A673 (cell line): ENCODE results near the gene INHBB. TPM values are rescaled to one million over a fixed set of nuclear protein-coding genes. Genes with fewer than 3 reads are reported as not detected.
A peak's percentile ranks its signal among the peaks of the same experiment; 100 is the strongest.

Source experiments
- BruUV-seq: library from RNA; stranded (reverse); fragments of 400-500 nt; replicated peaks from 2 replicates; lab custom pipeline; 2021; lab: Mats Ljungman, UMichigan
- CTCF ChIA-PET: fragments of 300-600 bp; sonication (Branson Sonifier 250); formaldehyde crosslinking; loops from one replicate; lab custom pipeline; 2022; ENCODE audit warnings: antibody characterized with exemption; lab: Charles Lee
- POLR2A ChIA-PET: fragments of 300-600 bp; sonication (Branson Sonifier 250); formaldehyde crosslinking; loops from one replicate; lab custom pipeline; 2022; ENCODE audit warnings: antibody characterized with exemption; ENCODE audit not compliant: low non-redundant PET; lab: Charles Lee
- DNase-seq: peaks from one replicate; pipeline ENCODE4 v3.0.0-alpha.2; 2015; ENCODE audit warnings: low spot score
- H3K27ac ChIP-seq: fragments of 200-600 bp; sonication (generic); 2 replicates; pipeline ENCODE4 v1.5.1; 2016; ENCODE audit warnings: mixed run types, low read depth, mild to moderate bottlenecking, mixed read lengths, antibody characterized with exemption, low read length; ENCODE audit not compliant: poor library complexity, severe bottlenecking
- H3K27me3 ChIP-seq: fragments of 200-600 bp; sonication (generic); replicated peaks from 2 replicates; pipeline ENCODE4 v1.6.1; 2017; ENCODE audit warnings: mixed run types, low read depth, mild to moderate bottlenecking, mixed read lengths, antibody characterized with exemption, low read length; ENCODE audit not compliant: insufficient read depth, poor library complexity
- H3K36me3 ChIP-seq: fragments of 200-600 bp; sonication (generic); 2 replicates; pipeline ENCODE4 v1.6.1; 2016; ENCODE audit warnings: mixed run types, mild to moderate bottlenecking, mixed read lengths, antibody characterized with exemption, low read length; ENCODE audit not compliant: insufficient read depth, poor library complexity, severe bottlenecking
- H3K4me1 ChIP-seq: fragments of 200-600 bp; sonication (generic); 2 replicates; pipeline ENCODE4 v1.6.1; 2017; ENCODE audit warnings: mixed run types, mild to moderate bottlenecking, mixed read lengths, antibody characterized with exemption, low read length; ENCODE audit not compliant: insufficient read depth, poor library complexity, severe bottlenecking
- H3K4me3 ChIP-seq: fragments of 200-600 bp; sonication (generic); 2 replicates; pipeline ENCODE4 v1.5.1; 2016; ENCODE audit warnings: low read depth, mixed run types, mild to moderate bottlenecking, mixed read lengths, low read length; ENCODE audit not compliant: poor library complexity, severe bottlenecking
- H3K9me3 ChIP-seq: fragments of 200-600 bp; sonication (generic); 2 replicates; pipeline ENCODE4 v1.6.1; 2016; ENCODE audit warnings: mixed run types, low read depth, mild to moderate bottlenecking, mixed read lengths, antibody characterized with exemption, low read length; ENCODE audit not compliant: poor library complexity, severe bottlenecking
- EZH2 ChIP-seq: fragments of 200-600 bp; sonication (generic); IDR thresholded peaks from 2 replicates; pipeline ENCODE4 v1.6.1; 2017; ENCODE audit warnings: borderline replicate concordance, low read depth, mild to moderate bottlenecking, mixed read lengths, antibody characterized with exemption, low read length; ENCODE audit not compliant: poor library complexity, severe bottlenecking
- intact Hi-C: fragments of 100-400 bp; cut with micrococcal nuclease; formaldehyde crosslinking; loops from one replicate; pipeline ENCODE4 v1.10.0; 2022; ENCODE audit not compliant: unreplicated experiment
- total RNA-seq: library from RNA; stranded (reverse); gene quantifications from 2 replicates; pipeline ENCODE4 v1.2.3, GENCODE V29; 2021
- TF ChIP-seq, protein P1 (sequence below): fragments of 300-800, 200-600 bp; sonication (generic); conservative IDR thresholded peaks from 2 replicates; pipeline ENCODE4 v1.5.1; 2017; ENCODE audit warnings: low read depth, mild to moderate bottlenecking, antibody characterized with exemption, low read length, moderate library complexity, mixed read lengths

The INHBB gene
- total RNA-seq, 1 experiment from 2014 or later: 0.09 TPM

- Histone ChIP-seq H3K27me3 (no peaks in the 10 kb centered on the region), H3K4me1 (no peaks in the 10 kb centered on the region), H3K9me3 (no peaks in the 10 kb centered on the region), H3K36me3 (no peaks in the 10 kb centered on the region), H3K4me3 (no peak overlapping the region), H3K27ac (no peak overlapping the region)
- no peak for TF ChIP-seq EZH2
- TF ChIP-seq, protein P1, sequence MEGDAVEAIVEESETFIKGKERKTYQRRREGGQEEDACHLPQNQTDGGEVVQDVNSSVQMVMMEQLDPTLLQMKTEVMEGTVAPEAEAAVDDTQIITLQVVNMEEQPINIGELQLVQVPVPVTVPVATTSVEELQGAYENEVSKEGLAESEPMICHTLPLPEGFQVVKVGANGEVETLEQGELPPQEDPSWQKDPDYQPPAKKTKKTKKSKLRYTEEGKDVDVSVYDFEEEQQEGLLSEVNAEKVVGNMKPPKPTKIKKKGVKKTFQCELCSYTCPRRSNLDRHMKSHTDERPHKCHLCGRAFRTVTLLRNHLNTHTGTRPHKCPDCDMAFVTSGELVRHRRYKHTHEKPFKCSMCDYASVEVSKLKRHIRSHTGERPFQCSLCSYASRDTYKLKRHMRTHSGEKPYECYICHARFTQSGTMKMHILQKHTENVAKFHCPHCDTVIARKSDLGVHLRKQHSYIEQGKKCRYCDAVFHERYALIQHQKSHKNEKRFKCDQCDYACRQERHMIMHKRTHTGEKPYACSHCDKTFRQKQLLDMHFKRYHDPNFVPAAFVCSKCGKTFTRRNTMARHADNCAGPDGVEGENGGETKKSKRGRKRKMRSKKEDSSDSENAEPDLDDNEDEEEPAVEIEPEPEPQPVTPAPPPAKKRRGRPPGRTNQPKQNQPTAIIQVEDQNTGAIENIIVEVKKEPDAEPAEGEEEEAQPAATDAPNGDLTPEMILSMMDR: no peak
- ChIA-PET POLR2A (no interaction called here), CTCF (no interaction called here)
- no peak for DNase-seq
- intact Hi-C loops: no loop called here
- BruUV-seq: no TSS peak
Observed at GRCh38 chr2:120302301-120302700, 43.6 kb upstream of the INHBB start.

- no TSS peak for BruUV-seq
- Histone ChIP-seq H3K4me3 (no peak overlapping the region), H3K27ac (no peak overlapping the region), H3K27me3 (no peaks in the 10 kb centered on the region), H3K36me3 (no peaks in the 10 kb centered on the region), H3K4me1 (no peaks in the 10 kb centered on the region), H3K9me3 (no peaks in the 10 kb centered on the region)
- intact Hi-C loops: no loop called here
- CTCF ChIA-PET: no interaction called here
- TF ChIP-seq EZH2: no peak
- TF ChIP-seq, protein P1: no peak
- POLR2A ChIA-PET: no interaction called here
- DNase-seq: no peak
Observed at GRCh38 chr2:120303177-120303576, 42.8 kb upstream of the INHBB start.

DNA sequence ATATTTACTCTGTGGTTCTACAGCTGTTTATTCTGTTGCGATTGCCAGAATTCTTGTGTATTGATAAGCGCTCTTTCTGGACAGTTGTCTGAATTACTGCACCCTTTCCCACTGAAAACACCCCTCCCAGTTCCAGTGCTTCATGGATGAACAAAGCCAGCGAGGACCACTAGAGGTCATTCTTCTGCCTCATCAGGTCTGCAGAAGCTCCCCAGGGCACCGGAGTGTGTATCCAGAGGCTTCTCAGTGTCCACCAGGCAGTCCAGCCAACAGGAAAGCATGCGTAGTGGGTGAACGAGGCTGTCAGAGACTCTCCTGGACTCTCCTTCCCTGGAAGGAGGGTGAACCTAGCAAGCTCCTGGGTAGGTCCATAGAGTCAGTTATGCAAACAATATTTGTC, 40.6 kb upstream of the INHBB start:
- no peak overlapping the region for H3K27ac ChIP-seq

More for the DNA sequence above, 40.6 kb upstream of the INHBB start:
- TF ChIP-seq, protein P1: 0 out of 2 replicates have a peak, but pooled peaks have one; percentile 23
- TF ChIP-seq EZH2: no peak
- POLR2A ChIA-PET: no interaction called here
- Histone ChIP-seq H3K4me3 (no peak overlapping the region), H3K4me1 (no peaks in the 10 kb centered on the region), H3K9me3 (no peaks in the 10 kb centered on the region), H3K27me3 (no peaks in the 10 kb centered on the region), H3K36me3 (no peaks in the 10 kb centered on the region)
- CTCF ChIA-PET: no interaction called here
- no TSS peak for BruUV-seq
- intact Hi-C loops: no loop called here
- DNase-seq: no peak
